GM12878 (cell line): ENCODE results near the gene PHYKPL. TPM values are rescaled to one million over a fixed set of nuclear protein-coding genes. Genes with fewer than 3 reads are reported as not detected.

ENCODE experiments used
- BCL11A ChIP-seq: IDR thresholded peaks from 2 replicates; pipeline ENCODE4 v1.6.1; 2011; ENCODE audit warnings: low read depth, low read length
- IKZF1 ChIP-seq: fragments of 450-650 bp; conservative IDR thresholded peaks from 2 replicates; pipeline ENCODE4 v1.6.1; 2017; ENCODE audit warnings: antibody characterized with exemption, mild to moderate bottlenecking
- IRF5 ChIP-seq: fragments of 450-650 bp; IDR thresholded peaks from 2 replicates; pipeline ENCODE4 v1.6.1; 2017; ENCODE audit warnings: borderline replicate concordance
- NR2F1 ChIP-seq: fragments of 450-650 bp; conservative IDR thresholded peaks from 2 replicates; pipeline ENCODE4 v1.6.1; 2017; ENCODE audit warnings: mild to moderate bottlenecking
- POLR2AphosphoS2 ChIP-seq: IDR thresholded peaks from 2 replicates; pipeline ENCODE4 v1.6.1; 2011; ENCODE audit warnings: low read depth, mild to moderate bottlenecking, low read length, improper control_type of control experiment, moderate library complexity
- RBBP5 ChIP-seq: fragments of 200-600 bp; sonication (generic); conservative IDR thresholded peaks from 2 replicates; pipeline ENCODE4 v1.6.1; 2016
- polyA plus RNA-seq, 11 experiments: library from polyadenylated mRNA; depleted of rRNA in 4 of 11; unstranded in 6 of 11; stranded (reverse) in 5 of 11; fragments of >200 nt; fragmentation: Nextera tagmentation in 4 of 11; fragmentation: Illumina TruSeq in 1 of 11; extraction: Ambion mirVana in 4 of 11; extraction: Trizol in 1 of 11; gene quantifications; 1 replicate in 1 of 11; 2 replicates in 10 of 11; pipeline versions ENCODE4 v1.2.1 to v1.2.3, GENCODE V29; 2011 to 2016; ENCODE audit warnings: inconsistent platforms in 2 of 11, missing spikeins in 2 of 11, low read depth in 1 of 11
- total RNA-seq, 4 experiments: library from RNA; depleted of rRNA in 3 of 4; stranded (reverse); fragments of >200 nt in 3 of 4; fragmentation: Illumina TruSeq in 1 of 4; extraction: Trizol in 1 of 4; gene quantifications; 2 replicates each; pipeline versions ENCODE4 v1.2.1 to v1.2.3, GENCODE V29; 2013 to 2021
- TF ChIP-seq, protein P1 (sequence below): fragments of 450-650 bp; conservative IDR thresholded peaks from 2 replicates; pipeline ENCODE4 v1.6.1; 2017; ENCODE audit warnings: mild to moderate bottlenecking, moderate library complexity
- TF ChIP-seq, protein P2 (sequence below): fragments of 450-650 bp; IDR thresholded peaks from 2 replicates; pipeline ENCODE4 v1.6.1; 2014; ENCODE audit warnings: mild to moderate bottlenecking

The PHYKPL gene
- total and polyA plus RNA-seq, 10 of the 15 experiments (the other 5 are each of a cell fraction or from before 2014, with no cell fraction given), result 4.5 to 53.9 (median 25.6) TPM

GRCh38 chr5:178204935-178205748 lies 27.5 kb downstream of the PHYKPL start (continued):
- TF ChIP-seq, protein P1, sequence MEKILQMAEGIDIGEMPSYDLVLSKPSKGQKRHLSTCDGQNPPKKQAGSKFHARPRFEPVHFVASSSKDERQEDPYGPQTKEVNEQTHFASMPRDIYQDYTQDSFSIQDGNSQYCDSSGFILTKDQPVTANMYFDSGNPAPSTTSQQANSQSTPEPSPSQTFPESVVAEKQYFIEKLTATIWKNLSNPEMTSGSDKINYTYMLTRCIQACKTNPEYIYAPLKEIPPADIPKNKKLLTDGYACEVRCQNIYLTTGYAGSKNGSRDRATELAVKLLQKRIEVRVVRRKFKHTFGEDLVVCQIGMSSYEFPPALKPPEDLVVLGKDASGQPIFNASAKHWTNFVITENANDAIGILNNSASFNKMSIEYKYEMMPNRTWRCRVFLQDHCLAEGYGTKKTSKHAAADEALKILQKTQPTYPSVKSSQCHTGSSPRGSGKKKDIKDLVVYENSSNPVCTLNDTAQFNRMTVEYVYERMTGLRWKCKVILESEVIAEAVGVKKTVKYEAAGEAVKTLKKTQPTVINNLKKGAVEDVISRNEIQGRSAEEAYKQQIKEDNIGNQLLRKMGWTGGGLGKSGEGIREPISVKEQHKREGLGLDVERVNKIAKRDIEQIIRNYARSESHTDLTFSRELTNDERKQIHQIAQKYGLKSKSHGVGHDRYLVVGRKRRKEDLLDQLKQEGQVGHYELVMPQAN, result no peak; the same call in none of the 2 replicates
- TF ChIP-seq NR2F1 (peak; percentile 42; the same call in 1 of the 2 replicates), RBBP5 (no peak), IRF5 (no peak), POLR2AphosphoS2 (peak; percentile 24; the same call in 1 of the 2 replicates), BCL11A (no peak), IKZF1 (peak; percentile 47; the same call in 1 of the 2 replicates)
- TF ChIP-seq, protein P2, sequence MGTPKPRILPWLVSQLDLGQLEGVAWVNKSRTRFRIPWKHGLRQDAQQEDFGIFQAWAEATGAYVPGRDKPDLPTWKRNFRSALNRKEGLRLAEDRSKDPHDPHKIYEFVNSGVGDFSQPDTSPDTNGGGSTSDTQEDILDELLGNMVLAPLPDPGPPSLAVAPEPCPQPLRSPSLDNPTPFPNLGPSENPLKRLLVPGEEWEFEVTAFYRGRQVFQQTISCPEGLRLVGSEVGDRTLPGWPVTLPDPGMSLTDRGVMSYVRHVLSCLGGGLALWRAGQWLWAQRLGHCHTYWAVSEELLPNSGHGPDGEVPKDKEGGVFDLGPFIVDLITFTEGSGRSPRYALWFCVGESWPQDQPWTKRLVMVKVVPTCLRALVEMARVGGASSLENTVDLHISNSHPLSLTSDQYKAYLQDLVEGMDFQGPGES, result no peak
